ENCODE measurements around the gene PRKD1.

PRKD1 gene

DNA sequence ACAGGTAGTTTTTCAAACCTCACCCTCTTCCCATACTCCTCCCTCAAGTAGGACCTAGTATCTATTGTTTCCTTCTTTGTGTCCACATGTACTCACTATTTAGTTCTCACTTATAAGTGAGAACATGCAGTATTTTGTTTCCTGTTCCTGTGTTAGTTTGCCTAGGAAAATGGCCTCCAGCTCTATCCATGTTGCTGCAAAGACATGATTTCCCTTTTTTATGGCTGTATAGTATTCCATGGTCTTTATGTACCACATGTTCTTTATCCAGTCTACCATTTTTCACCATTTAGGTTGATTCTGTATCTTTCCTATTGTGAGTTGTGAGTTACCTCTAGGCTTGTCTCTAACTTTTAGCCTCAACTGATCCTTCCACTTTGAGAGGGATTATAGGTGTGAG is 310.7 kb downstream of the PRKD1 start:
- DNase-seq (ENCODE audit: low read depth in 2 of 2): no peak

DNA sequence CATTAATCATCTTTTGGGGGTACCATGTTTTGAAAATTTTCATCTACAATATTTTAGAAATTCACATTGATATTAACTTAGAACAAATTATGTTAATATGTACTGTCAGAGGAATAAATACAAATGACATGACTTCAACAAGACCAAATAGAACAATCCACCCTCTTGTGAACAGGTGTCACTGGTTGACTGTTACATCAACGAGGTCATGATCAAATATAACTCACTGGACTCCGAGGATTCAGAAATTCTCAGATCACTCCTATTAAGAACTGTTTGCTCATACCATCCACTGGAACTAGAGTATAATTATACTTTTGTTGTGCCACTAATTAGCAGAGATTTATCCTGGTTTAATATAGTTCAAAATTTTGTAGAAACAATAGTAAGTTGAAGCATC is 318.8 kb downstream of the PRKD1 start:
- no peak for DNase-seq (ENCODE audit: low read depth in 2 of 2)

- no peak for DNase-seq (ENCODE audit: low read depth in 2 of 2)
Observed at GRCh38 chr14:29607169-29607568, 320.5 kb downstream of the PRKD1 start.

- no peak for DNase-seq (ENCODE audit: low read depth in 2 of 2)
Observed at GRCh38 chr14:29603696-29604095, 324.0 kb downstream of the PRKD1 start.

GRCh38 chr14:29601616-29602015 is 326.0 kb downstream of the PRKD1 start:
- no peak for DNase-seq (ENCODE audit: low read depth in 2 of 2)

- no peak for DNase-seq (ENCODE audit: low read depth in 2 of 2)
Observed at GRCh38 chr14:29587761-29588470, 339.7 kb downstream of the PRKD1 start.

GRCh38 chr14:29587046-29587445 is 340.6 kb downstream of the PRKD1 start:
- no peak for DNase-seq (ENCODE audit: low read depth in 2 of 2)

GRCh38 chr14:29584992-29585391 is 342.7 kb downstream of the PRKD1 start:
- DNase-seq (ENCODE audit: low read depth in 2 of 2): no peak

DNA sequence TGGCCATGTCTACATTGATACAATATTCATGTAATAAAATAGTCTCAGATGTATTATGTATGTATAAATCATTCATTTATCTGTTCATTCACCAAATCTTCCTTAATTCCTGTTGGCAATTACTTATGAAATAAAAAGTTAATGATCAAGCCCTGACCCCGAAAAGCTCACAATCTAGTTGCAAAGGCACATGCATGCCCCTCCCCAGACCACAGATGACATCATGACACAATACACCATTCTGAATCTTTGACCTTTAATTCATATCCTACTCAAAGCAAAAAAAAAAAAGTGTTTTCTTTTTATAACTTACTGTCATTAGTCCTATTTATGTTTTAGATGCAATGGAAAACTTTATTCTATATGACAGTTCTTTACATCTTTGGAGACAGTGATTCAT is 346.9 kb downstream of the PRKD1 start:
- no peak for DNase-seq (ENCODE audit: low read depth in 2 of 2)

- no peak for DNase-seq (ENCODE audit: low read depth in 2 of 2)
Observed at GRCh38 chr14:29579838-29580237, 347.8 kb downstream of the PRKD1 start.

DNA sequence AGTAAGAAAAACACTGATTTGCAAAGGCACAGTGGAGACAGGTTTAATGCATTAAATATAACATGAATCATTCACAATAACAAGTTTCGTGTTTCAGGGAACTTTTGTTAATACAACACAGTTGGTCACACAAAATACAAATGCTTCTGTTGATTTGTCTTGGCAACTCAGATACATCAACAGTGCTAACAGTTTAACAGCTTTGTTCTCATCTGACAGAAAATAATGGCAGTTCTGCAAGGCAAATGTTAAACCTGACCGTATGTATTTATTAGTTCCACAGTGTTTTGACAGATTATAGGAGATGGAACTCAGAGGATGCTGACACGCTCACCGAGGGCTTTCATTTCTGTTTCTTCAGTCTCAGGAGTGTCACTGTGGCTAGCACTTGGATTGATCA is 350.7 kb downstream of the PRKD1 start:
- no peak for DNase-seq (ENCODE audit: low read depth in 2 of 2)

DNA sequence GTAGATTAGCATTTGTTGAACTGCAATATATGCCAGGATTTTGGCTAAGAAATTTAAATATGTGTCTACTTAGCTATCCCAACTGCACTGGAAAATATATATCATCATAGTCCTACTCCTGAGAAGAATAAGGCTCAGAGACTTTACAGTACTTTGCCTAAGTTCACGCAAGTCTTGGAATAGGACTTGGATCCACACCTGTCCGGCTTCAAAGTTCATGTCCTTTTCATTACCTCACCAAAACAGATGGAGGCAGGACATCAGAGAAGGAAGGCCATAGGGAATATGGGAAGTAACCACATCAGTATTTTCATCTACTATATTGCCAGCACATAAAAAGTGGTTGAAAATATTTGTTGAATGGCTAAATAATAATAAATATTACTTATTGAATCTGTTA is 358.5 kb downstream of the PRKD1 start:
- no peak for DNase-seq (ENCODE audit: low read depth in 2 of 2)

GRCh38 chr14:29566194-29566593 is 361.5 kb downstream of the PRKD1 start:
- DNase-seq (ENCODE audit: low read depth in 2 of 2): no peak

- no peak for DNase-seq (ENCODE audit: low read depth in 2 of 2)
Observed at GRCh38 chr14:29558516-29558915, 369.1 kb downstream of the PRKD1 start.

- DNase-seq (ENCODE audit: low read depth in 2 of 2): no peak
Observed at GRCh38 chr14:29554335-29554734, 373.3 kb downstream of the PRKD1 start.

DNA sequence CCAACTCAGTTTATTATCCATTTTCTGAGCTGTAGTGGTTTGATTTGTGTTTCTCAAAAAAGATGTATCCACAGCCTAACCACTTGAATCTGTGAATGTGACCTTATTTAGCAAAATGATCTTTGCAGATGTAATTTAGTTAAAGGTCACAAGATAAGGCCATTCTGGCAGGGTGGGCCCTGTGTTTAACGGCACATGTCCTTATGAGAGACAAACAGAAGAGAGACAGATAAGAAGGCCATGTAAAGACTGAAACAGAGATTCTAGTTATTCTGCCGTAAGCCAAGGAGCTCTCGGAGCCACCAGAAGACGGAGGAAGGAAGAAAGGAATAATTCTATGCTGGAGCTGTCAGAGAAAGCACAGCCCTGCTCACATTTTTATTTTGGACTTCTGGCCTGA is 374.2 kb downstream of the PRKD1 start:
- no peak for DNase-seq (ENCODE audit: low read depth in 2 of 2)

DNA sequence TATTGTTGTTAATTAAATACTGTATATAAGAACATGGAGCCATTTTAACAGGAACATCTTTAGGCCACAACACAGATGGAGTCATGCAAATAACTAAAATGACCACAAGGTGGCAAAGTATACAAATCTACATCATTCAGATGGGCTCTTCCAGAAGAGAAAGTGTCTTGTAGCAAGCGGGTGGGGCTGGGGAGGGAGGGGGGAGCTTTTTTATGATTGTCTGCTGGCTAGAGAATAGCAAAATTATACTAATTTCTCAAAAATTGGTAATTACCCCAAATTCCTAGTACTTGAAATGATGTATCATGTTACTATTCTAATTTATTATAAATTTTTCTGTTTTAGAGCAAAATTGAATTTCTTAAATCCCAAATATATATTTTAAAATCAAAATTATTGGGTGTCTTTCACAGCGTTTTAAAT is 378.7 kb downstream of the PRKD1 start:
- DNase-seq (ENCODE audit: low read depth in 2 of 2): no peak

GRCh38 chr14:29545714-29546113 is 381.9 kb downstream of the PRKD1 start:
- DNase-seq (ENCODE audit: low read depth in 2 of 2): no peak

GRCh38 chr14:29536886-29537511 is 390.6 kb downstream of the PRKD1 start:
- DNase-seq (ENCODE audit: low read depth in 2 of 2): no peak

DNA sequence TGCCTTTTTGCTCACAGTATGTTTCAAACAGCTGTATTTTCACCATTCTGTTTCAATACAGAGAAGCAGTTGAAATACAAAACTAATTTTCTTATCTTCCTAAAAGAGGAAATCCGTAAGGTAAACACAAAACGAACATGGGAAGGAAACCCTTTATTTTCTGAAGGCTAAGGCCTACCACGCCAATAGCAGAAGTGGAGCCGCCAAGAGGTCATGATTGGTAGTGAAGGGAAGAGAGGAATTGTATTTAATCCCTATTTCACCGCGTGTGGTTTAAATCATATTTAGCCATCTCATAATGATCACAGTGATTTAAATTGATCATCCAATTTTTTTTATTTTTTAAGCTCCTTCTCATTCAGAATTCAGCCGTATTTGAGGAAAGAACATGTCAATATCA is 398.2 kb downstream of the PRKD1 start:
- DNase-seq (ENCODE audit: low read depth in 2 of 2): no peak

GRCh38 chr14:29528889-29529288 is 398.8 kb downstream of the PRKD1 start:
- DNase-seq (ENCODE audit: low read depth in 2 of 2): no peak

DNA sequence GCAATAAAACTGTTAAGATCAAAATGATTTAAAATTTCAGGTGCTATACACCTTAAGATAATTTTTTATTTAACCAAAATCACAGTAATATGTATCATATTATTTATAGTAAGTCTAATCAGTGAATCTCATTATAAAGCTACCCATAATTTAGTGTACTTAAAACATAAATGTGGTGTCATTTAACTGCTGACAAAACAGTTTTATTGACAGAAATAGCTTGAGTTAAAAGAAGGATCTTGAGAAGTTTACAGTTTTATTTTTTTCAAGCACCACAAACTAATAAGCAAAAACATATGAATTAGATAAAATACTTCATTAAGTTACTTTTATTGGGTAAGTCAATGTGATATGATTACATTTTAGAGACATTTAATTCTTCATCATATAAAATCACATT is 400.4 kb downstream of the PRKD1 start:
- DNase-seq (ENCODE audit: low read depth in 2 of 2): no peak
